Activated CD4-positive, alpha-beta T cell treated with anti-CD3 and anti-CD28 coated beads for 24 hours (primary cell): Measurements from ENCODE around the gene CHRNG.
A peak's percentile ranks its signal among the peaks of the same experiment; 100 is the strongest.
"Not testable (repeated sequence)": the region's sequence is repeated elsewhere in the genome, so short reads cannot be mapped to it uniquely, and the experiment has no call there.

Experiments
- DNase-seq, 2 donors: peaks; one replicate each; pipeline ENCODE4 v3.0.0-alpha.2; 2020; ENCODE audit warnings: low read depth in 2 of 2

The CHRNG gene

DNA sequence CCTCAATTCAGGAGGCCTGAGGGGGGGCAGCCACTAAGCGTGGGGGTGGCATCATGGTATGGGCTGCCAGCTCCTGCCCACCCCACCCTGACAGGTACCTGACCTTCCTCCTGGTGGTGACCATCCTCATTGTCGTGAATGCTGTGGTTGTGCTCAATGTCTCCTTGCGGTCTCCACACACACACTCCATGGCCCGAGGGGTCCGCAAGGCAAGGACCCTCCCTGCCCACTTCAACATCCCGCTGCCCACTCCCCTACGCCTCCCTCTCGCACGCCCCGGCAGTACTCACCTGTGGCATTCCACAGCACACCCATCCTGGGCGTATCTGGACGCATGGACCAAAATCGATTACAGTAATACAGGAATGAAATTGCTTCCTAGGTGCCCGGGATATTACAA lies 4.0 kb downstream of the CHRNG start:
- no peak for DNase-seq

DNA sequence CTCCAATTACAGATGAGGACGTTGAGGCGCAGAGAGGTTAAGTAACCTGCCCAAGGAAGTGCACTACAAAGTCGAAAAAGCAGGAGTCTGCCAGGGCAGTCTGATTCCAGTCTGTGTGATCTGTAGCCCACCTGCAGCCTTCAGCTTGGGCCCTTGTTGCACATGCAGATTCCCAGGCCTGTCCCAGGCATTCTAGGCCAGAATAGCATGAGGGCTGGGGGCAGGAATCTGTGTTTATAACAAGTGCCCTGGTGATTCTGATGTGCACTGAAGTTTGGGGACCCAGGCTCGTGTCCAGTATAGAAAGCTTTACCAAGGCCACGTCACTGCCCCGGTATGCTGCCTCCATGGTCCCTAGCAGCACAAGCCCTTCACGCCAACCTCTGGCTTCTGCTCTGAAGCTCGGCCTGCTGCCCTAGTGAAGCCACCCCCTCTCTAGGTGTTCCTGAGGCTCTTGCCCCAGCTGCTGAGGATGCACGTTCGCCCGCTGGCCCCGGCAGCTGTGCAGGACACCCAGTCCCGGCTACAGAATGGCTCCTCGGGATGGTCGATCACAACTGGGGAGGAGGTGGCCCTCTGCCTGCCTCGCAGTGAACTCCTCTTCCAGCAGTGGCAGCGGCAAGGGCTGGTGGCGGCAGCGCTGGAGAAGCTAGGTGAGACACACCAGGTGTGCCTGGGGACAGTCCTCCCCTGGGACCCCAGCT lies 4.6 kb downstream of the CHRNG start:
- DNase-seq: no peak

DNA sequence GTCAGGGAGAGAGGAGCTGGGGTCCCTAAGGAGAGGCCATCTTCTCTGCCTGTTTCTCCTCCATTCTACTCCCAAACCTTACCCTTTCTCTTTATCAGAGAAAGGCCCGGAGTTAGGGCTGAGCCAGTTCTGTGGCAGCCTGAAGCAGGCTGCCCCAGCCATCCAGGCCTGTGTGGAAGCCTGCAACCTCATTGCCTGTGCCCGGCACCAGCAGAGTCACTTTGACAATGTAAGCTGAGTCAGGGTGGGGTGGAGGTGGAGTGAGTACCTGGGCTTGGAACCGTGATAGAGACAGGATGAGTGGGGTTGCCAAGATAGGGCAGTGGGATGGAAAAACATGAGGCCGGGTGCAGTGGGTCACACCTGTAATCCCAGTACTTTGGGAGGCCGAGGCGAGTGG lies 5.2 kb downstream of the CHRNG start:
- no peak for DNase-seq

DNA sequence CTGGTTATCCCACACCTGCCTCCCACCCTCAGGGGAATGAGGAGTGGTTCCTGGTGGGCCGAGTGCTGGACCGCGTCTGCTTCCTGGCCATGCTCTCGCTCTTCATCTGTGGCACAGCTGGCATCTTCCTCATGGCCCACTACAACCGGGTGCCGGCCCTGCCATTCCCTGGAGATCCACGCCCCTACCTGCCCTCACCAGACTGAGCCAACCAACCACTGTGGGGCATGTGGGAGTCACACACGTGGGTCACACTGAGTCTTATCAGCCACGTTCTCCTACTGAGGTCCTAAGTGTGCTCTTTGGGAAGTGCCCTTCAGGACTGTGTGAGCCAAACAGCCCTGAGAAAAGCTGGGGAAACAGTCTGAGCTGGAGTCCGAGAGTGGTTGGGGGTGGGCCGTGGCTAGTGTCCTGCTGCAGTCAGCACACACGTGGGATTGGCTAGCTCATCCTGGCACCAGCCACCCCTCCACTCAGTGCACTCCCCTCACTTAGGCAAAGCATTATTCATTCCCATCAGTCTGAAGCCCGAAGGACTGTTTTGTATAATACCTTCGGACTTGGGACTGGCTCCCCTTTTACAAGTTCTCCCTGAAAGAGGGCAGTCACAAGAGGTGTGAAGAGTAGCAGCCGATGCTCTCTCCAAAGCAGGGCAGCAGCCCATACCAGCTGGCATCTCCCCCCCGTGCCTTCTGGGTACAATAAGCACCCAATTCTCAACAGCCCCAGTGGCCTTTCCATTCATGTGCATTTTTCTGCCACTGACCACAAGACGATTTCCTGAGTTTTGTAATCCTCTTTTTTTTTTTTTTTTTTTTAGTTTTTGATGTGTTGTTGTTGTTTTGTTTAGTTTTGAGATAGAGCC lies 6.3 kb downstream of the CHRNG start:
- DNase-seq: no peak

DNA sequence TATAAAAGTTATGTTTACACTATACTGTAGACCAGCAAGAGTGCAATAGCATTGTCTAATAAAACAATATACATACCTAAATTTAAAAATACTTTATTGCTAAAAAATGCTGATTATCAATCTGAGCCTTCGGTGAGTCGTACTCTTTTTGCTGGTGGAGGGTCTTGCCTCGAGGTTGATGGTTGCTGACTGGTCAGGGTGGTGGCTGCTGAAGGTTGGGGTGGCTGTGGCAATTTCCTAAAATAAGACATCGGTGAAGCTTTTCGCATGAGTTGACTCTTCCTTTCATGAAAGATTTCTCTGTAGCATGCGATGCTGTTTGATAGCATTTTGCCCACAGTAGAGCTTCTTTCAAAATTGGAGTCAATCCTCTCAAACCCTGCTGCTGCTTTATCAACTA lies 8.5 kb downstream of the CHRNG start:
- no peak for DNase-seq

DNA sequence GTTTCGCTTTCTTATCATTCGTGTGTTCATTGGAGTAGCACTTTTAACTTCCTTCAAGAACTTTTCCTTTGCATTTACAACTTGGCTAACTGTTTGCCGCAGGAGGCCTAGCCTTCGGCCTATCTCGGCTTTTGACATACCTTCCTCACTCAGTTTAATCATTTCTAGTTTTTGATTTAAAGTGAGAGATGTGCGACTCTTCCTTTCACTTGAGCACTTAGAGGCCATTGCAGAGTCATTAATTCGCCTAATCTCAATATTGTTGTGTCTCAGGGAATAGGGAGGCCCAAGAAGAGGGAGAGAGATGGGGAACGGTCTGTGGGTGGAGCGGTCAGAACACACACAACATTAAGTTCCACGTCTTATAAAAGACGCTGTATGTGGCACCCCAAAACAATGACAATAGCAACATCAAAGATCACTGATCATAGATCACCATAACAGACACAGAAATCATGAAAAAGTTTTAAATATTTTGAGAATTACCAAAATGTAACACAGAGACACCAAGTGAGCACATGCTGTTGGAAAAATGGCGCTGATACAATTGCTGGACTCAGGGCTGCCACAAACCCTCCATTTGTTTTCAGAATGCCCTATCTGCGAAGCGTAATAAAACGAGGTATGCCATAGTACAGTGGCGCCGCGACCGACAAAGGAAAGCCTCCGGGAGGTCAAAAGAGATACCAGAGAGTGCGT lies 10.3 kb downstream of the CHRNG start:
- no peak for DNase-seq

DNA sequence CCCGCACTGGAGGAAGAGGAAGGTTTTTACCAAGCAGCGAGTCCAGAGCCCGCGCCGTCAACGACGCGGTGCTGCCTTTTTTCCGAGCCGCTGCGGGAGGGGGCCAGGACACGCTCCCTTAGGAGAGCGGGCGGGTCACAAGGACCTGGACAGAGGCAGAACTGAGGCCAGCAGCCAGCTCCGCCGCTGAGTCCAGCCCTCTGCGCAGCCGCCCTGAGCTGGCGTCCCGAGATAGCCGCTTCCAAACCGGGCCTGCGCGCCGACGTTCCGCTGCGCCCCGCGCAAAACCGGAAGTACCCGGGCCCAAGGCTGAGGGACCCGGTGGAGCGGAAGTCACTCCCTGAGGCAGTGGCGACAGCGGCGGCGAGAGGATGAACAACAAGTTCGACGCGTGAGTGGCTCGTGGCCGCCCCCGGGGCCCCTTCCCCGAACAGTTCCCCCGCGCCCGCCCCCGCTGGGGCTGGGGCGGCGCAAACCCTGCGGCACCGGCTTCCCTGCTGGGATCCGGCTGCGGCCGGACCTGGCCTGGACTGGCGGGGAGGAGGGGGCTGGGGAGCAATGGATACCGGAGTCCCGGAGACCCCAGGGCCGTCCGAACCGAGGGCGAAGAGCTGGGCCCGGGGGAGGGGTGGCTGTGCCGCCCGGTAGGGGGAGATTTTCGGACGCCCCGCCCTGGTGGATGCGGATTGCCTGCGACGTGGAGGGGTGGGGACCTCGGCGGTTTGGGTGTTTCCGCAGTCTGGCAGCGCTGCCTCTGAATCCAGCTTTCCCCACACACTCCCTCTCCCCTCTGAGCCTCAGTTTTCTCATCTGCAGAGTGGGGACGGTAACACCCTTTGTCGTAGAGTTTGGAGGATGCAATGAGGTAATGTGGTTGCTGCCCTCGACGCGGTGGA lies 11.1 kb downstream of the CHRNG start, which contains the start of the genes EIF4E2 and TIGD1:
TSS of gene EIF4E2 (plus strand) at position 336 of the 896 bp plus-strand sequence. CDS start at position 372, 36 bp downstream.
TSS of gene TIGD1 (minus strand) at position 204 of the 896 bp plus-strand sequence. CDS start 675 bp downstream, outside the sequence.
- DNase-seq: peak; percentile 86 to 87

DNA sequence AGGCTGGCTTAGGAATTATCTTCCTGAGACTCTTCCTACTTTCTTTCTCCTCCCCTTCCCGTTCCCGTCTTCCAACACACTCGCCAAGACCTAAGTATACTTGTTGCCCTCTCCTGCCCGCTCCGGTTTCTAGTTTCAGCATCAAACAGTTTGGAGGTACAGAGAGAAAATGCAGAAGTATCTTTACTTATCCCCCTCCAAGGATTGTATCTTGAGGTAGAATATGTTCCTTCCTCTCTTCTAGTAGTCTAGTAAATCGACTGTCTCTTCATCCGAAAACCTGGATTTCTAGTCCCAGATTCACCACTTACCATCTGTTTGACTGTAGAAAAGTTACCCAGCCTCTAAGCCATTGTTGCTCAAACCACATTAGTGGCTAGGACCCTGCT lies 11.8 kb downstream of the CHRNG start:
- DNase-seq: no peak

DNA sequence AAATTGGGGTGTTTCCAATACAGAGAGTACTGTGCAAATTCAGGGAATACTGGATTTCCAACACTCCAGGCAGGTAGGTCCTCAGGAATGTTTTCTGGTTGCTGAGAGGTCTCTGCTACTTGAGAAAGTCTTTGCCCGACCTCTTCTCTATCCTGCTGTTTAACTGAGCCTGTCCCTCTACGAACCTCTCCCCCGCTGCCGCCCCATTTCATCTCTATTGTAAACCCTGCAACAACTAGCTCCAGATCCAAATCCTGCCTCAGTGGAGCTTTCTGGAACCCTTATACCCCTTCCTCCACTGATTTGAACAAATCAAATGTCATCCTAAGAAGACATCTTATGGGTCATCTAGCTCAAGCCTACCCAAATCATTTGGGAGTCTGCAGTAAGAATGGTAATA lies 12.3 kb downstream of the CHRNG start:
- no peak for DNase-seq

DNA sequence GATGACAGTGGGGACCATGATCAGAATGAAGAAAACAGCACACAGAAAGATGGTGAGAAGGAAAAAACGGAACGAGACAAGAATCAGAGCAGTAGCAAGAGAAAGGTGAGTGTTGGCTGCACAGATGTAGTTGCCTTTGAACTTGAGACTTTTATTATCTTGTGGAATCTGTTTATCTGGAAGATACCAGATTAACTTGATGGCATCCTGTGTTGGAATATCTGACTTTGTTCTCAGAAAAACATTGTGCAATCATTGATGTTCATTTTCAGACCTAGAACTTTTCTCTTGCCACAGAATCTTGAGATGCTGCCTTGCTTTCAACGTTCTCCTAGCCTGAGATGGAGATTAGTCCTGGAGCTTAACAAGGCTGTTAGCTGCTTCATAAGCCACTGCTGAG lies 16.9 kb downstream of the CHRNG start:
- no peak for DNase-seq

DNA sequence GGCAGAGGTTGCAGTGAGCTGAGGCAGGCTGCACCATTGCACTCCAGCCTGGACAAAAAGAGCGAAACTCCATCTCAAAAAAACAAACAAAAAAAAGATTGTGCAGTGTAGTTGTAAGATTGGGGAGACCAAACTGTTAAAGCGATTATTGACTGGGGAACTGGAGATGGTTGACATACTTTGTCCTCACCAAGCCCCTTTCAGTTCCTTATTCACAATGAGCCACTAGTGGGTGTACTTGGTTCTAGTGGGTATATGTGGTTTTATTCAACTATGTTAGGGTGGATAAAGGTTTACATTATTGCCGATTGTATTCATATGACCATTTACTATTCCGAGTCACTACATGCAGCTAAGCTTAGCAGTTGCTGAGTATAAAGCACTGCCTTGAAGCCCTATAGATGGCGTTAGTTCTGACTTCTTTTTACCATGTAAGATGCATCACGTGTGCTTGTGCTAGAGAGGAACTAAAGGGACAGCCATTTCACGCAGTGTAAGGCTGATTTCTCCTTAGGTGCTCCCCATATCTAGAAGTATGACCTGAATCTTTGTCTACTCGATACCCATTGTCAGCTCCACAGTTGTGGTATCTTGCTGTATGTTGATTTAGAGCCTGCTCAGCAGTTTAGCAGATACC lies 23.1 kb downstream of the CHRNG start:
- no peak for DNase-seq

DNA sequence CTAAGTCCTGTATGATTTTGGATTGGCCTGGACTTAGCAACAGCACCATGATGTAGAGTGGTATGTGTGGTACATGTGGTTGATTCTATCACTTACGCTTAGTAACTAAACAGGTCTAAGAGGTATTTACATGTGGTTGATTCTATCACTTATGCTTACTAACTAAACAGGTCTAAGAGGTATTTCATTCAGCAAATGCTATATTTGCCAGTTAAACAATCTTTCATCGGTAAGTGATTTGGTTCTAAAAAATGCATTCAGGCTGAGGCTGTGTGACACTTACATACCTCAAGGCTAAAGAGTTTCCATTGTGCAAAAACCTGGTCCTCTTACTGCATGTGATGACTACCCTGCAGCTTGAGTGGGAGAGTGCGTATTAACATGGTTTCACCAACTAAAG lies 24.1 kb downstream of the CHRNG start:
- no peak for DNase-seq

DNA sequence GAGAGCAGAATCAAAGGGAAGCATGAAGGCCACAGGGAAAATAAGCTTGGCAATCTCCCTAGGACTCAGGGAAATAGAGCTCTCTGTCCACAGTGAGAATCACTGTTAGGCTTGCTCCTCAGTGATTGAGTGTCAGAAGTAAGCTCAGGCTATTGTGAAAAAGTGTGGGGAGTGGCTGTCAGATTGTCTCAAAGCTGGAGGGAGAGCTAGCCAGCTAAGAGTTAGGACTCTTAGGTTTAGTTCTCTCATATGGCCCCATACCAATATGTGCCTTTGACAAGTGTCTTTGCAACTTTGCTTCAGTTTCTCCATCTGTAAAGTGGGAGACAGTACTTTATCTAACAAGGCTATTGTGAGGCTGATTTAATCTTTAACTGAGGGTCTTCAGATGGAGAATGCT lies 28.2 kb downstream of the CHRNG start:
- DNase-seq: no peak

DNA sequence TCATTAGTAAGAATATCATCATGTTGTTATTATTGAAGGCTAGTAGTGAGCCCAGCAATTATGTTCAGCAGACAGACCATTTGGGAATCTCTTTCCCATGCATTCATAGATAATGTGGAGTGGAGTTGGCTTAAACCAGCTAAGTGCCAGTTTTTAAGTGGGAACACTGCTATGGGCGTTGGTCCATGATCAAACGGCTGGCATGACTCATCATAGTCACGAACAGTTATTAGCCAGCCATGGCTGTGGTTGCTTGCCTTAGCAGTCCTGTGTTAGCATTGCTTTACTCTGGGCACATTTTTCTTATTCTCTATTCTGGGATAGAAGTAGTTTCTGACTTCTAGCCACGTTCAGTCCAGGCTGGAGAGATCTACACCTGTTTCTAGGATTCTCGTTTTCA lies 28.7 kb downstream of the CHRNG start:
- no peak for DNase-seq

DNA sequence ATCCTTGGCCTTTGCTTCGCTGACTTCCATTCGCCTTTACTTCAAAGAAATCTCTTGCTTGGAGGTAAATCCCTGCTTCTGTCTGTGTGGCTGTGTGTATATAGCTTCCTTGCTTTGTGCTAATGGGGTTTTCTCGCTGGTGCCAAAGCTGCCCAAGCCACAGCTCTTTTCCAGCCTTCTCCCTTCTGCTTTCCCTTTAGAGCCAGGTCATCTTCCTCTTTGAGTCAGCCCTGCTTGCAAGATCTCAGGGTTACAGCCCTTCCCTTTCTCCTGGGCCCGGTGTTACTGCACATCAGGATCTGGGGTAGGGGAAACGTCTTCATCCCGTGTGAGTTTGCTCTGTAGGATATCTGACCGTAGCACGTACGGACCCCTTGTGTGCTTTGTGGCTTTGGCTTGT lies 30.0 kb downstream of the CHRNG start:
- no peak for DNase-seq

DNA sequence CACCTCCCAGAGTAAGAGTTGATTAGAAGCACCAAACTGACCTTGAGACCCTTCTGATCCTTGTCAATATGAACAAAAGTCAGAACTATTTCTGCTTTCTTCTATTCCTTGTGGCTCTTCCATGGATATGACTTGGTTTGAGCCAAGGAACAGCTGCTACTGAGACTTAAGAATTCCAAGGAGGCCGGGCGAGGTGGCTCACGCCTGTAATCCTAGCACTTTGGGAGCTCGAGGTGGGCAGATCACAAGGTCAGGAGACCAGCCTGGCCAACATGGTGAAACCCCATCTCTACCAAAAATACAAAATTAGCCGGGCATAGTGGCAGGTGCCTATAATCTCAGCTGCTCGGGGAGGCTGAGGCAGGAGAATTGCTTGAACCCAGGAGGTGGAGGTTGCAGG lies 31.0 kb downstream of the CHRNG start:
- not testable (repeated sequence) for DNase-seq

DNA sequence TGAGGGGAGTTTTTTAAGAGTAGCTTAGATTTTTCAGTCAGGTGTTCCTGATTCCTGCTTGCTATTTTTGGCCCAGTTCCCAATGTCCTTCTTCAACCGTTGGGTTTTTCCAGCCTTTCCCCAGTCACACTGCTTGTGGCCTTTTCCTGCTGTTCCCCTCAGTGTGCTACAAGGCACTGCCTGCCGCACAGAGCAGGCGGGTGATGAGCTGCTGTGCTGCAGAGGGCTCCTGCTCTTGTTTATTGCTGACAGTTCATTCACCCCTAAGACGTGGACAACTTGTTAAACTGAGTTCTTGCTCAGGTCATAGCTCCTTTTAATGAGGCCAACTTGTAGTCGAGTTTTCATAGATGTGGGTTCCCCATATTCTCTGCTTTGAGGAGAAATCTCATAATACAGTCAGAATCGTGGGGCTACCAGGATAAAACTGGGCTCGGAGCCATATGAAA lies 31.6 kb downstream of the CHRNG start:
- DNase-seq: no peak

DNA sequence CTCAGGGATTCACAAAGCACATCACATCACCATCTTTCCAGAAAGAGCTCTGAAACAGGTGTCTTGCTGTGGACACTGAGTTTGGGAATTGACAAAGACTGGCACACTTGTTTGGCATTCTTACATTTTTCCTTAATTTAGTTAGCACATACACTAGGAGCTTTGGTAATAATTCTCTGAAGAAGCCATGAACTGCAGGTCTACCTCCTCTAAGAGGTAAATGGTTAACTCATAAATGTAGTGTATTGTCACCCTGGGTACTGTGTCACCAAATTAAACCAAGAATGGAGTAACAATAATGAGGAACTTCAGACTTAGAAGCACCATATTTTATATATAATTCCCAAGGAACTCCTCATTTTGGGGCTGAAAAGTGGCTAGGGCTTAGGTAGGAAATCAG lies 33.5 kb downstream of the CHRNG start:
- no peak for DNase-seq

DNA sequence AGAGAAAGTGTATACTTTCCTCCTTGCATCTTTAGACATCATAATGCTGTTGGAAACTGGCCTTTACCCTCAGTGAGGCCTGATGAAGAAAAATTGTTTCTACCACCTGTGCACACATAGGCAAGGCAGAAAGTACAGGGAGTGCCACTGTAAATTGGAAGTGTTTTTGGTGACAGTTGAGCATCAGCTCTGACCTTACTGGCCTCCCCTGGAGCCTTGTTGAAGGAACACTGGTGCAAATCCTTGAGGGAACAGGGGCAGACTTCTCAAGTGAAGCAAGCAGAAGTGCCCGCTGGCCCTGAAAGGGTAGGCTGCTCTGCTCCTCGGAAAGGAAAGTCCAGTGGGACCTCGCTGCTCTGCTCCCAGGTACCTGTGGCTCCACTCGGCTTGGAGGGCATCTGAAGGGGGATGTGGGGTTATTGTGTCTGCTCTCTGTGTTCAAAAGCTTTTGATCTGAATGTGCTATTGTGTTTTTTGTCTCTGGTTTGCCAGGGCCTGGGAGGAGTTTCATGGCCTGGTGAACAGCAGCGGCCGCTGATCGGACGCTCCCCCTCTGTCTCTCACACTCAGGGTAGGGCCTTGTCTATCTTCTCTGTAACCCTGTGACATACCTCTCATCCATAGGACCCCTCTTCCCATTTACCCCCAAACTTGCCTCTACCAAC lies 34.4 kb downstream of the CHRNG start:
- DNase-seq: no peak

DNA sequence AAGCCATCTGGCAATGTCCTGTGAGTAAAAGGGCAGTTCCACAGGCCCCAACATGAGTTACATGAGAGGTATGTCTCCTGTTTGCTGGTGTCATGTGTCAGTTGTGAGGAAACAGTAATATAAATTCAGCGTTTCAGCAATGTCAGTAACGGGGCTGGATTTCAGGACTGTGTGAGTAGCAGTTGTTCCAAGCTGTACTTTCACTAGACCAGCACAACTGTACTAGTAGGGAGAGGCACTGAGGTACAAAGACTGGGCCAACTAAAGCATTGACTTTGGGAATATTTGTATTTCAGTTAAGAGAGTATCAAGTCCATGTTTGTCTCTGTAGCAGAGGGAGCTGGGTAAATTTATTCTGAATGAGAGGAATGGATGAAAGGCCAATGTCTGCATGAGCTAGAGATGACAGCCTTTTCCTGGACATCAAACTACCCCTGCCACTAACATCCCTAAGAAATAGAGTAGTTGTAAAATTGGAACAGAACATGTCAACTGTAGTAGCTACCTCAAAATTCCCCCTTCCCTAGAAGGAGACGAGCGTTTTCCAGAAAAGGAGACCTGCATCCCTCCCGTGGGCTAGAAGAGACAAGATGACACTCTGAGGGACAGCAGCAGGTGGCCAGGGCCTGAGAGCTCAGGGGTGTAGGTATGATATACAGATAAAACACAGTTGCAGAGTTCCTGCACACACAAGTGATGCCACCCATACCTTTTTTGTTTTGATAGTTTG lies 35.3 kb downstream of the CHRNG start:
- no peak for DNase-seq
